Measurements from ENCODE around the gene FBXO10.

GRCh38 chr9:37511016-37512010 is 64.9 kb downstream of the FBXO10 start:
- TF ChIP-seq, protein P1, sequence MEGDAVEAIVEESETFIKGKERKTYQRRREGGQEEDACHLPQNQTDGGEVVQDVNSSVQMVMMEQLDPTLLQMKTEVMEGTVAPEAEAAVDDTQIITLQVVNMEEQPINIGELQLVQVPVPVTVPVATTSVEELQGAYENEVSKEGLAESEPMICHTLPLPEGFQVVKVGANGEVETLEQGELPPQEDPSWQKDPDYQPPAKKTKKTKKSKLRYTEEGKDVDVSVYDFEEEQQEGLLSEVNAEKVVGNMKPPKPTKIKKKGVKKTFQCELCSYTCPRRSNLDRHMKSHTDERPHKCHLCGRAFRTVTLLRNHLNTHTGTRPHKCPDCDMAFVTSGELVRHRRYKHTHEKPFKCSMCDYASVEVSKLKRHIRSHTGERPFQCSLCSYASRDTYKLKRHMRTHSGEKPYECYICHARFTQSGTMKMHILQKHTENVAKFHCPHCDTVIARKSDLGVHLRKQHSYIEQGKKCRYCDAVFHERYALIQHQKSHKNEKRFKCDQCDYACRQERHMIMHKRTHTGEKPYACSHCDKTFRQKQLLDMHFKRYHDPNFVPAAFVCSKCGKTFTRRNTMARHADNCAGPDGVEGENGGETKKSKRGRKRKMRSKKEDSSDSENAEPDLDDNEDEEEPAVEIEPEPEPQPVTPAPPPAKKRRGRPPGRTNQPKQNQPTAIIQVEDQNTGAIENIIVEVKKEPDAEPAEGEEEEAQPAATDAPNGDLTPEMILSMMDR (IDR thresholded peaks at IDR 0.05) = no peak
- no peak for TF ChIP-seq POLR2A (IDR thresholded peaks at IDR 0.05)

Data from testis (tissue), 2 donors.